Adrenal gland (tissue), 5 donors: ENCODE measurements around the gene CD93.

Source experiments
- CTCF ChIP-seq, 6 experiments: fragments of 450-650 bp in 4 of 6; fragments of 200-600 bp in 2 of 6; sonication (generic) in 1 of 6; IDR thresholded peaks; 1 replicate in 5 of 6; 2 replicates in 1 of 6; pipeline versions ENCODE4 v1.5.1 to v1.8.0; 2016 to 2021; ENCODE audit warnings: antibody characterized with exemption in 6 of 6, mild to moderate bottlenecking in 2 of 6, moderate library complexity in 1 of 6
- POLR2A ChIP-seq, 2 donors: fragments of 450-650 bp; IDR thresholded peaks; one replicate each; pipeline ENCODE4 v1.6.1; 2017; ENCODE audit warnings: antibody characterized with exemption in 2 of 2, mild to moderate bottlenecking in 2 of 2, moderate library complexity in 1 of 2
- donor health status: DM: no; HTN: no; CAD: no.

DNA sequence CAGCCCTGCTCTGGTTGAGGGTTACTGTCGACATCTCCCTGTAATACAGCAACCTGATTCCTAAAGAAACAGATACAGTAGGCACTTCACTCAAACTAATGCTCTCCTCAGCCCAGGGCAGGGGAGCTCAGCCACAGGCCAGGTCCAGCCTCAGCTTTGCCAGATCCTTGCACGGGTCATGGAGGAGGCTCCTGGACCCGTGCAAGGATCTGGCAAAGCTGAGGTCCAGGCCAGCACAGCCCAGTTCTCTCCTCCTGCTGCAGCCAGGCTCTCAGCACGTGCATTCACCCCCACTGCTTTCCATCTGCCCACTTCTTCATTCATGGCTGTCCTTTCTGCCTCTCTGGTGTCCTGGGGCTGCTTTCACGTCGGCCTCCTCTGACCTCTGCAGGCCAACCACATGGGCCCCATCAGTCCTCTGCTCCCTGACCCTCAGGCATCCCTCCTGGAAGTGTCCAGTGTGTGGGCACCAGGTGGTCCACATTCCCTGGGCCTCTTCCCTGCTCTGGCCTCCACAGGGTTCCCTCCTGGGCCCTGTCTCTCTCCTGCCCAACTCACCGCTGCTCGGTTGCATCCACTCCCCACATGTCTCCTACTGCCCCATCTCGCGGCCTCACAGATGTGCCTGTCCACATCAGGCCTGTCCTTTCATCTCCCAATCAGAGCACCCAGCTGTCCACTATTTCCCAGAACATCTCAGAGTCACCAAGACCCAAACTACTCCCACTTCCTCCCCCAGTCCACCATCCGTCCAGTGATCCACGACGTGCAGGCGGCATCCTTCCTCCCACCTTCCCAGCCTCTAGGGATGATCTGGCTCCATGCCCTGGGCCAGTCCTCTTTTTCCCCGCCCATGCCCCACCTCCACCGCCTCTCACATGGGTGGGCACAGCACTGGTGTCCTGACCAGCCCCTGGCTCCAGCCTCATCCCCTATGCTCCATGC lies 11.8 kb upstream of the CD93 start:
- TF ChIP-seq POLR2A (IDR thresholded peaks at IDR 0.05) = no peak
- no peak for TF ChIP-seq CTCF (IDR thresholded peaks at IDR 0.05)
